Tibial nerve (tissue), 4 donors: ENCODE measurements around the gene ADAMTS17.

Experiments used
- EP300 ChIP-seq, 2 donors: sonication (generic); formaldehyde crosslinking; IDR thresholded peaks; one replicate each; pipeline ENCODE4 v1.6.1; 2017; ENCODE audit warnings: antibody characterized with exemption in 2 of 2, mild to moderate bottlenecking in 1 of 2
- POLR2A ChIP-seq, 2 donors: fragments of 450-650 bp; IDR thresholded peaks; one replicate each; pipeline ENCODE4 v1.6.1; 2017; ENCODE audit warnings: antibody characterized with exemption in 2 of 2, mild to moderate bottlenecking in 2 of 2, moderate library complexity in 2 of 2
- TF ChIP-seq, protein P1 (sequence below), 5 experiments: fragments of 200-600 bp in 3 of 5; fragments of 450-650 bp in 2 of 5; sonication (generic) in 3 of 5; IDR thresholded peaks; one replicate each; pipeline ENCODE4 v1.5.1; 2016 to 2019; ENCODE audit warnings: antibody characterized with exemption in 5 of 5, mild to moderate bottlenecking in 3 of 5, moderate library complexity in 2 of 5

DNA sequence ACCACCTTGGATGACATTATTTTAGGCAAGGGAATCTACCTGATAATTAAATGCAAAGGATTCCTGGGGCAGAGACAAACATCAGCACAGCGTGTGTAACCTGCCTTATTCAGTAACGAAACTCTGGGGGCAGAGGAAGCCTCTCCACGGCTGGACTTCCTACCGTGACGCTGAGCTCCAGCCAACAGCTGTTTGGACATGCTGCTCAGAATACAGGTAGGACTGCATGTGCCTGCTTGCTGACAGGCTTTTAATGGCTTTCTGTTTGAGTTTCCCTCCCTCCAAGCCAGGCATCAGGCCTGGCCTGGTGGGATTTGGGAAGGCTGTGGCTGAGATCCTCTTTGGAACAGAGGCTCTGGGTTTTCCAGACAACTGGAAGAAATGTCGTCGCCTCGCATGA is 150.6 kb downstream of the ADAMTS17 start:
- TF ChIP-seq, protein P1, sequence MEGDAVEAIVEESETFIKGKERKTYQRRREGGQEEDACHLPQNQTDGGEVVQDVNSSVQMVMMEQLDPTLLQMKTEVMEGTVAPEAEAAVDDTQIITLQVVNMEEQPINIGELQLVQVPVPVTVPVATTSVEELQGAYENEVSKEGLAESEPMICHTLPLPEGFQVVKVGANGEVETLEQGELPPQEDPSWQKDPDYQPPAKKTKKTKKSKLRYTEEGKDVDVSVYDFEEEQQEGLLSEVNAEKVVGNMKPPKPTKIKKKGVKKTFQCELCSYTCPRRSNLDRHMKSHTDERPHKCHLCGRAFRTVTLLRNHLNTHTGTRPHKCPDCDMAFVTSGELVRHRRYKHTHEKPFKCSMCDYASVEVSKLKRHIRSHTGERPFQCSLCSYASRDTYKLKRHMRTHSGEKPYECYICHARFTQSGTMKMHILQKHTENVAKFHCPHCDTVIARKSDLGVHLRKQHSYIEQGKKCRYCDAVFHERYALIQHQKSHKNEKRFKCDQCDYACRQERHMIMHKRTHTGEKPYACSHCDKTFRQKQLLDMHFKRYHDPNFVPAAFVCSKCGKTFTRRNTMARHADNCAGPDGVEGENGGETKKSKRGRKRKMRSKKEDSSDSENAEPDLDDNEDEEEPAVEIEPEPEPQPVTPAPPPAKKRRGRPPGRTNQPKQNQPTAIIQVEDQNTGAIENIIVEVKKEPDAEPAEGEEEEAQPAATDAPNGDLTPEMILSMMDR (IDR thresholded peaks at IDR 0.05) = no peak
- TF ChIP-seq POLR2A (IDR thresholded peaks at IDR 0.05) (no peak), EP300 (IDR thresholded peaks at IDR 0.05) (no peak)
